WTC11 (cell line): ENCODE measurements around the gene NAA50. TPM values are rescaled to one million over a fixed set of nuclear protein-coding genes. Genes with fewer than 3 reads are reported as not detected.

Experiments
- ATAC-seq: fragments of 200-7000 bp; cut with Tn5 transposase; 2 replicates; pipeline ENCODE4 v1.10.0; 2021; ENCODE audit warnings: mild to moderate bottlenecking, moderate library complexity
- CTCF ChIA-PET: fragments of 300-600 bp; sonication (Branson Sonifier 250); formaldehyde crosslinking; loops from one replicate; lab custom pipeline; 2021; ENCODE audit warnings: antibody characterized with exemption; lab: Charles Lee
- POLR2A ChIA-PET: fragments of 350-600 bp; sonication (Branson Sonifier 250); formaldehyde crosslinking; loops from one replicate; lab custom pipeline; 2021; ENCODE audit warnings: antibody characterized with exemption; lab: Charles Lee
- DNase-seq: peaks from one replicate; pipeline ENCODE4 v3.0.0; 2021; ENCODE audit warnings: low spot score
- H3K27ac Mint-ChIP-seq: 2 replicates; pipeline ENCODE4 v1.8.0; 2021; ENCODE audit warnings: mixed read lengths
- H3K27me3 Mint-ChIP-seq: 2 replicates; pipeline ENCODE4 v1.8.0; 2021; ENCODE audit warnings: low read depth, mild to moderate bottlenecking, moderate library complexity, mixed read lengths
- H3K36me3 Mint-ChIP-seq: 2 replicates; pipeline ENCODE4 v1.8.0; 2021; ENCODE audit warnings: mixed read lengths
- H3K4me1 Mint-ChIP-seq: 2 replicates; pipeline ENCODE4 v1.8.0; 2022; ENCODE audit warnings: mixed read lengths
- H3K4me3 Mint-ChIP-seq: 2 replicates; pipeline ENCODE4 v1.8.0; 2021; ENCODE audit warnings: mild to moderate bottlenecking, moderate library complexity, mixed read lengths
- H3K9me3 Mint-ChIP-seq: 2 replicates; pipeline ENCODE4 v1.8.0; 2021; ENCODE audit warnings: mixed read lengths
- ATF1 ChIP-seq: sonication (generic); formaldehyde crosslinking; IDR thresholded peaks from 2 replicates; pipeline ENCODE4 v1.8.1; 2023; ENCODE audit warnings: mild to moderate bottlenecking, moderate library complexity, missing genetic modification reagents
- CDX4 ChIP-seq: fragments of 250-450 bp; sonication (Bioruptor Pico); IDR thresholded peaks from 2 replicates; pipeline ENCODE4 v1.9.0; 2021; ENCODE audit warnings: moderate library complexity, mild to moderate bottlenecking, inconsistent platforms, borderline replicate concordance
- CREM ChIP-seq: sonication (generic); formaldehyde crosslinking; IDR thresholded peaks from 2 replicates; pipeline ENCODE4 v1.8.1; 2022; ENCODE audit warnings: mild to moderate bottlenecking, missing genetic modification reagents, moderate library complexity
- EMX1 ChIP-seq: fragments of 250-450 bp; sonication (Bioruptor Pico); IDR thresholded peaks from 2 replicates; pipeline ENCODE4 v1.8.0; 2021; ENCODE audit warnings: mild to moderate bottlenecking
- FOXJ3 ChIP-seq: sonication (generic); formaldehyde crosslinking; IDR thresholded peaks from 2 replicates; pipeline ENCODE4 v1.9.0; 2021; ENCODE audit warnings: missing genetic modification reagents, mild to moderate bottlenecking, borderline replicate concordance
- MXD4 ChIP-seq: fragments of 250-450 bp; sonication (Bioruptor Pico); IDR thresholded peaks from 2 replicates; pipeline ENCODE4 v1.8.0; 2021; ENCODE audit warnings: mild to moderate bottlenecking, moderate library complexity, borderline replicate concordance
- NFATC4 ChIP-seq: fragments of 250-450 bp; sonication (Bioruptor Pico); IDR thresholded peaks from 2 replicates; pipeline ENCODE4 v1.9.0; 2021; ENCODE audit warnings: mild to moderate bottlenecking
- NR1H2 ChIP-seq: sonication (generic); formaldehyde crosslinking; IDR thresholded peaks from 2 replicates; pipeline ENCODE4 v1.9.0; 2021; ENCODE audit warnings: mild to moderate bottlenecking, moderate library complexity, missing genetic modification reagents
- SOX15 ChIP-seq: fragments of 250-450 bp; sonication (Bioruptor Pico); IDR thresholded peaks from 2 replicates; pipeline ENCODE4 v1.9.0; 2021; ENCODE audit warnings: mild to moderate bottlenecking
- TEAD4 ChIP-seq: sonication (generic); formaldehyde crosslinking; IDR thresholded peaks from 2 replicates; pipeline ENCODE4 v1.8.0; 2022; ENCODE audit warnings: mild to moderate bottlenecking, missing genetic modification reagents
- TP53 ChIP-seq: sonication (generic); formaldehyde crosslinking; IDR thresholded peaks from 2 replicates; pipeline ENCODE4 v1.8.1; 2023; ENCODE audit warnings: mild to moderate bottlenecking, missing genetic modification reagents
- ZBTB21 ChIP-seq: sonication (generic); formaldehyde crosslinking; IDR thresholded peaks from 2 replicates; pipeline ENCODE4 v1.8.1; 2023; ENCODE audit warnings: mild to moderate bottlenecking, missing genetic modification reagents, borderline replicate concordance
- ZNF219 ChIP-seq: sonication (generic); formaldehyde crosslinking; IDR thresholded peaks from 2 replicates; pipeline ENCODE4 v1.8.0; 2023; ENCODE audit warnings: missing genetic modification reagents, mild to moderate bottlenecking, borderline replicate concordance
- ZNF263 ChIP-seq: sonication (generic); formaldehyde crosslinking; IDR thresholded peaks from 2 replicates; pipeline ENCODE4 v1.8.1; 2022; ENCODE audit warnings: low read depth, mild to moderate bottlenecking, moderate library complexity, missing genetic modification reagents
- ZNF317 ChIP-seq: sonication (generic); formaldehyde crosslinking; IDR thresholded peaks from 2 replicates; pipeline ENCODE4 v1.8.1; 2023; ENCODE audit warnings: low read depth, mild to moderate bottlenecking, moderate library complexity, missing genetic modification reagents, borderline replicate concordance
- ZNF532 ChIP-seq: fragments of 250-450 bp; sonication (Bioruptor Pico); IDR thresholded peaks from 2 replicates; pipeline ENCODE4 v1.9.0; 2021; ENCODE audit warnings: mild to moderate bottlenecking, borderline replicate concordance
- total RNA-seq: library from RNA; stranded (reverse); gene quantifications from 3 replicates; pipeline ENCODE4 v1.2.3, GENCODE V29; 2021
- TF ChIP-seq, protein P1 (sequence below): sonication (generic); formaldehyde crosslinking; IDR thresholded peaks from 2 replicates; pipeline ENCODE4 v1.8.1; 2023; ENCODE audit warnings: mild to moderate bottlenecking, missing genetic modification reagents
- TF ChIP-seq, protein P2 (sequence below): sonication (generic); formaldehyde crosslinking; IDR thresholded peaks from 2 replicates; pipeline ENCODE4 v1.8.0; 2023; ENCODE audit warnings: missing genetic modification reagents, mild to moderate bottlenecking, borderline replicate concordance
- TF ChIP-seq, protein P3 (sequence below): sonication (generic); formaldehyde crosslinking; IDR thresholded peaks from 2 replicates; pipeline ENCODE4 v1.8.1; 2022; ENCODE audit warnings: missing genetic modification reagents, borderline replicate concordance
- TF ChIP-seq, protein P4 (sequence below): sonication (generic); formaldehyde crosslinking; IDR thresholded peaks from 2 replicates; pipeline ENCODE4 v1.8.0; 2023; ENCODE audit warnings: missing genetic modification reagents

The NAA50 gene
- total RNA-seq, 1 experiment from 2014 or later, result 193 TPM

DNA sequence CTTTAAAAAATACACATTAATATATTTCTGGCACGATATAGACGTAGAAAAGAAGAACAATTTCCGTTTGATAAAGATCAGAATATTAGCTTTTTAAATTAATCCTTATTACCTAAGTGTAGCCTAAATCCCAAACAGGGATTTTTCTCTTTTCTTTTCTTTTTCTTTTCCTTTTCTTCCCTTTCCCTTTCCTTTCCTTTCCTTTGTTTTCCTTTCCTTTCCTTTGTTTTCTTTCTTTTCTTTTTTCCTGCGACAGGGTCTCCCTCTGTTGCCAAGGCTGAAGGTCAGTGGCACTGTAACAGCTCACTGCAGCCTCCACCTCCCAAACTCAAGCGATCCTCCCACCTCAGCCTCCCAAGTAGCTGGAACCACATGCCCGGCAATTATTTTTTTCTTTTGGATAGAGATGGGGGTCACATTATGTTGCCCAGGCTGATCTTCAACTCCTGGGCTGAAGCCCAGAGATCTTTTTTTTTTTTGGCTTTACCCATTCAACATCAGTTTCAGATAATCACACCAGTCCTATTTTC, 47.8 kb downstream of the NAA50 start:
- TF ChIP-seq ZNF317 (CRISPR knock-in tag), result no peak
- TF ChIP-seq TP53 (CRISPR knock-in tag), result no peak
- TF ChIP-seq ZNF263 (CRISPR knock-in tag), result no peak
- TF ChIP-seq FOXJ3 (CRISPR knock-in tag), result no peak
- no peak for TF ChIP-seq SOX15 (CRISPR knock-in tag)
- TF ChIP-seq ZBTB21 (CRISPR knock-in tag), result no peak
- no peak for TF ChIP-seq EMX1 (CRISPR knock-in tag)
- TF ChIP-seq, protein P1, sequence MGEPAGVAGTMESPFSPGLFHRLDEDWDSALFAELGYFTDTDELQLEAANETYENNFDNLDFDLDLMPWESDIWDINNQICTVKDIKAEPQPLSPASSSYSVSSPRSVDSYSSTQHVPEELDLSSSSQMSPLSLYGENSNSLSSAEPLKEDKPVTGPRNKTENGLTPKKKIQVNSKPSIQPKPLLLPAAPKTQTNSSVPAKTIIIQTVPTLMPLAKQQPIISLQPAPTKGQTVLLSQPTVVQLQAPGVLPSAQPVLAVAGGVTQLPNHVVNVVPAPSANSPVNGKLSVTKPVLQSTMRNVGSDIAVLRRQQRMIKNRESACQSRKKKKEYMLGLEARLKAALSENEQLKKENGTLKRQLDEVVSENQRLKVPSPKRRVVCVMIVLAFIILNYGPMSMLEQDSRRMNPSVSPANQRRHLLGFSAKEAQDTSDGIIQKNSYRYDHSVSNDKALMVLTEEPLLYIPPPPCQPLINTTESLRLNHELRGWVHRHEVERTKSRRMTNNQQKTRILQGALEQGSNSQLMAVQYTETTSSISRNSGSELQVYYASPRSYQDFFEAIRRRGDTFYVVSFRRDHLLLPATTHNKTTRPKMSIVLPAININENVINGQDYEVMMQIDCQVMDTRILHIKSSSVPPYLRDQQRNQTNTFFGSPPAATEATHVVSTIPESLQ (CRISPR knock-in tag), result no peak
- no peak for TF ChIP-seq NR1H2 (CRISPR knock-in tag)
- no peak for TF ChIP-seq ZNF219 (CRISPR knock-in tag)
- TF ChIP-seq, protein P2, sequence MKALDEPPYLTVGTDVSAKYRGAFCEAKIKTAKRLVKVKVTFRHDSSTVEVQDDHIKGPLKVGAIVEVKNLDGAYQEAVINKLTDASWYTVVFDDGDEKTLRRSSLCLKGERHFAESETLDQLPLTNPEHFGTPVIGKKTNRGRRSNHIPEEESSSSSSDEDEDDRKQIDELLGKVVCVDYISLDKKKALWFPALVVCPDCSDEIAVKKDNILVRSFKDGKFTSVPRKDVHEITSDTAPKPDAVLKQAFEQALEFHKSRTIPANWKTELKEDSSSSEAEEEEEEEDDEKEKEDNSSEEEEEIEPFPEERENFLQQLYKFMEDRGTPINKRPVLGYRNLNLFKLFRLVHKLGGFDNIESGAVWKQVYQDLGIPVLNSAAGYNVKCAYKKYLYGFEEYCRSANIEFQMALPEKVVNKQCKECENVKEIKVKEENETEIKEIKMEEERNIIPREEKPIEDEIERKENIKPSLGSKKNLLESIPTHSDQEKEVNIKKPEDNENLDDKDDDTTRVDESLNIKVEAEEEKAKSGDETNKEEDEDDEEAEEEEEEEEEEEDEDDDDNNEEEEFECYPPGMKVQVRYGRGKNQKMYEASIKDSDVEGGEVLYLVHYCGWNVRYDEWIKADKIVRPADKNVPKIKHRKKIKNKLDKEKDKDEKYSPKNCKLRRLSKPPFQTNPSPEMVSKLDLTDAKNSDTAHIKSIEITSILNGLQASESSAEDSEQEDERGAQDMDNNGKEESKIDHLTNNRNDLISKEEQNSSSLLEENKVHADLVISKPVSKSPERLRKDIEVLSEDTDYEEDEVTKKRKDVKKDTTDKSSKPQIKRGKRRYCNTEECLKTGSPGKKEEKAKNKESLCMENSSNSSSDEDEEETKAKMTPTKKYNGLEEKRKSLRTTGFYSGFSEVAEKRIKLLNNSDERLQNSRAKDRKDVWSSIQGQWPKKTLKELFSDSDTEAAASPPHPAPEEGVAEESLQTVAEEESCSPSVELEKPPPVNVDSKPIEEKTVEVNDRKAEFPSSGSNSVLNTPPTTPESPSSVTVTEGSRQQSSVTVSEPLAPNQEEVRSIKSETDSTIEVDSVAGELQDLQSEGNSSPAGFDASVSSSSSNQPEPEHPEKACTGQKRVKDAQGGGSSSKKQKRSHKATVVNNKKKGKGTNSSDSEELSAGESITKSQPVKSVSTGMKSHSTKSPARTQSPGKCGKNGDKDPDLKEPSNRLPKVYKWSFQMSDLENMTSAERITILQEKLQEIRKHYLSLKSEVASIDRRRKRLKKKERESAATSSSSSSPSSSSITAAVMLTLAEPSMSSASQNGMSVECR (CRISPR knock-in tag), result no peak
- TF ChIP-seq CDX4 (CRISPR knock-in tag), result no peak
- no peak overlapping the region for H3K4me3 Mint-ChIP-seq
- peak overlapping the region; percentile 85 for H3K27ac Mint-ChIP-seq
- no peaks in the 10 kb centered on the region for H3K36me3 Mint-ChIP-seq
- ChIA-PET CTCF (interaction anchor here (1.3 to 1.7 kb wide), 2 partner anchors 47 to 121 kb away, joined by 3 to 9 read pairs; partner anchors contain the start of gene NAA50), POLR2A (interaction anchor here (0.7 kb wide), 1 partner anchor 146 kb away, joined by 3 read pairs; no protein-coding TSS in a partner anchor)
- DNase-seq (no peak), ATAC-seq (no peak)
- no peaks in the 10 kb centered on the region for H3K27me3 Mint-ChIP-seq
- H3K4me1 Mint-ChIP-seq, result peaks cover 13% of the 10 kb centered on the region
- H3K9me3 Mint-ChIP-seq, result no peaks in the 10 kb centered on the region

GRCh38 chr3:113697500-113698090, 48.5 kb downstream of the NAA50 start:
- Mint-ChIP-seq H3K4me1 (peaks cover 13% of the 10 kb centered on the region), H3K27ac (no peak overlapping the region), H3K9me3 (no peaks in the 10 kb centered on the region), H3K4me3 (no peak overlapping the region), H3K27me3 (no peaks in the 10 kb centered on the region), H3K36me3 (no peaks in the 10 kb centered on the region)
- POLR2A ChIA-PET, result no interaction called here
- ATAC-seq, result no peak
- CTCF ChIA-PET, result interaction anchor here (1.7 kb wide), 1 partner anchor 48 kb away, joined by 9 read pairs; the partner anchor contains the start of gene NAA50
- no peak for DNase-seq
- TF ChIP-seq ZNF317 (CRISPR knock-in tag) (no peak), TEAD4 (CRISPR knock-in tag) (no peak), ATF1 (CRISPR knock-in tag) (no peak), NFATC4 (no peak), CREM (CRISPR knock-in tag) (no peak), ZNF532 (CRISPR knock-in tag) (no peak), ZNF219 (CRISPR knock-in tag) (no peak), MXD4 (CRISPR knock-in tag) (no peak)
- TF ChIP-seq, protein P3, sequence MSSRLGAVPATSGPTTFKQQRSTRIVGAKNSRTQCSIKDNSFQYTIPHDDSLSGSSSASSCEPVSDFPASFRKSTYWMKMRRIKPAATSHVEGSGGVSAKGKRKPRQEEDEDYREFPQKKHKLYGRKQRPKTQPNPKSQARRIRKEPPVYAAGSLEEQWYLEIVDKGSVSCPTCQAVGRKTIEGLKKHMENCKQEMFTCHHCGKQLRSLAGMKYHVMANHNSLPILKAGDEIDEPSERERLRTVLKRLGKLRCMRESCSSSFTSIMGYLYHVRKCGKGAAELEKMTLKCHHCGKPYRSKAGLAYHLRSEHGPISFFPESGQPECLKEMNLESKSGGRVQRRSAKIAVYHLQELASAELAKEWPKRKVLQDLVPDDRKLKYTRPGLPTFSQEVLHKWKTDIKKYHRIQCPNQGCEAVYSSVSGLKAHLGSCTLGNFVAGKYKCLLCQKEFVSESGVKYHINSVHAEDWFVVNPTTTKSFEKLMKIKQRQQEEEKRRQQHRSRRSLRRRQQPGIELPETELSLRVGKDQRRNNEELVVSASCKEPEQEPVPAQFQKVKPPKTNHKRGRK, result no peak
- TF ChIP-seq, protein P4, sequence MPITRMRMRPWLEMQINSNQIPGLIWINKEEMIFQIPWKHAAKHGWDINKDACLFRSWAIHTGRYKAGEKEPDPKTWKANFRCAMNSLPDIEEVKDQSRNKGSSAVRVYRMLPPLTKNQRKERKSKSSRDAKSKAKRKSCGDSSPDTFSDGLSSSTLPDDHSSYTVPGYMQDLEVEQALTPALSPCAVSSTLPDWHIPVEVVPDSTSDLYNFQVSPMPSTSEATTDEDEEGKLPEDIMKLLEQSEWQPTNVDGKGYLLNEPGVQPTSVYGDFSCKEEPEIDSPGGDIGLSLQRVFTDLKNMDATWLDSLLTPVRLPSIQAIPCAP, result no peak
